HG03064 (cell line): ENCODE data around the gene KLHL40.

Experiments used
- ATAC-seq: cut with Tn5 transposase; IDR thresholded peaks from one replicate; pipeline ENCODE4 v1.9.1; 2021; ENCODE audit warnings: low read depth; ENCODE audit not compliant: unreplicated experiment

Gene KLHL40

GRCh38 chr3:42667523-42668412, 17.6 kb upstream of the KLHL40 start:
- ATAC-seq = no peak

- no peak for ATAC-seq
These were observed 16.9 kb upstream of the KLHL40 start for GRCh38 chr3:42668413-42668760.

GRCh38 chr3:42668793-42669217, 16.5 kb upstream of the KLHL40 start:
- no peak for ATAC-seq

- ATAC-seq = no peak
These were observed 15.2 kb upstream of the KLHL40 start for GRCh38 chr3:42670051-42670576.

- ATAC-seq = no peak
These were observed 14.7 kb upstream of the KLHL40 start for GRCh38 chr3:42670670-42671069.

GRCh38 chr3:42672515-42672914, 12.8 kb upstream of the KLHL40 start:
- no peak for ATAC-seq

GRCh38 chr3:42673082-42673481, 12.3 kb upstream of the KLHL40 start:
- no peak for ATAC-seq

- ATAC-seq = no peak
These were observed 11.2 kb upstream of the KLHL40 start for GRCh38 chr3:42674146-42674545.

- ATAC-seq = no peak
These were observed 9.4 kb upstream of the KLHL40 start for GRCh38 chr3:42675909-42676308.

GRCh38 chr3:42678447-42678846, 6.9 kb upstream of the KLHL40 start:
- ATAC-seq = no peak

GRCh38 chr3:42680271-42680670, 5.1 kb upstream of the KLHL40 start:
- no peak for ATAC-seq

- ATAC-seq = no peak
These were observed 4.5 kb upstream of the KLHL40 start for GRCh38 chr3:42680806-42681205.

- ATAC-seq = no peak
These were observed 3.8 kb upstream of the KLHL40 start for GRCh38 chr3:42681361-42682038.

- ATAC-seq = no peak
These were observed 2.9 kb upstream of the KLHL40 start for GRCh38 chr3:42682301-42683070.

- ATAC-seq = no peak
These were observed 1.3 kb upstream of the KLHL40 start for GRCh38 chr3:42683875-42684598.

- no peak for ATAC-seq
These were observed 540 bp upstream of the KLHL40 start for GRCh38 chr3:42684632-42685362.

- ATAC-seq = no peak
These were observed 819 bp downstream of the KLHL40 start for GRCh38 chr3:42685891-42686820.

GRCh38 chr3:42686832-42687650, 1.7 kb downstream of the KLHL40 start:
- ATAC-seq = no peak
